Measurements from ENCODE around the gene FRRS1L. TPM values are rescaled to one million over a fixed set of nuclear protein-coding genes. Genes with fewer than 3 reads are reported as not detected.
"Not testable (repeated sequence)": the region's sequence is repeated elsewhere in the genome, so short reads cannot be mapped to it uniquely, and the experiment has no call there.

FRRS1L gene
- polyA plus RNA-seq, 3 donors: 0.04 to 0.18 TPM; not detected in 1

- WGBS, 3 donors: 67 to 76% (median 76%) methylated on average over 5 of the region's 5 CpGs
- no peak overlapping the region for H3K27ac ChIP-seq (ENCODE audit: low read depth, low read length)
Measured at GRCh38 chr9:109143881-109144562, 23.0 kb downstream of the FRRS1L start.

DNA sequence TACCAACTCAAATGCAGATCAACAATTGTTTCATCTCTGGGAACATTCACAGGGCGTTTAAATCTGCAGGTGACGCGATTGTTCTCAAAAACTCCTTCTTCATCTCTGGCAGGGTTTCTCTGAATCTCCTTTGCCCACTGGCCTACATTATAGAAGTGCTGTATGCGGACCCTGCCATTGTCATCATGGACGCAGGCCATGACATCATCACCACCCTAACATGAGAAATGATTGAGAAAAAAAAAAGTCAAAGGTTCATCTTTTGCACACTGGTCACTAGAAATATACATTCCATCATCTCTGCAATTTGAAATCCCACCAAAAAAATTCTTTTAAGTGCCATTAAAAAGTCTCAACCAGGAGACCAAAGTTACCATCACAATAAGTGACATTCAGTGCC is 25.7 kb downstream of the FRRS1L start:
- 92 to 96% (median 95%) methylated on average over 5 of the region's 5 CpGs for WGBS, 3 donors
- H3K27ac ChIP-seq (ENCODE audit: low read depth, low read length): no peak overlapping the region

DNA sequence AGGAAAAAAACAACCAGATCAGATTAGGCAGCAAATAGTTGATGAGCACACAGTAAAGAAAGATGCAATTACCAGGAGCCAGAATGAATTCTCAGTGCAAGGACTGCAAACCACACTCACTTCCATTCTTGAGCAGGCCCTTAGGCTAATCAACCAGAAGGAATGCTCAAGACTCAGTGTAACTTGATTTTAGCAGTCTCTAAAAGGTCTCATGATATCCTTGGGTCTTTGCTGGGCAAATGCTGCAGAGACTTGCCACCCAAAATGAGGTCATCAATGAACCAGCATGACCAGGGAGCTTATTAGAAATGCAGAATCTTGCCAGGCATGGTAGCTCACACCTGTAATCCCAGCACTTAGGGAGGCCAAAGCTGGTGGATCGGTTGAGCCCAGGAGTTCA is 27.2 kb downstream of the FRRS1L start:
- WGBS, 3 donors: 50 to 100% (median 100%) methylated on average over 1 of the region's 1 CpG
- no peak overlapping the region for H3K27ac ChIP-seq (ENCODE audit: low read depth, low read length)

DNA sequence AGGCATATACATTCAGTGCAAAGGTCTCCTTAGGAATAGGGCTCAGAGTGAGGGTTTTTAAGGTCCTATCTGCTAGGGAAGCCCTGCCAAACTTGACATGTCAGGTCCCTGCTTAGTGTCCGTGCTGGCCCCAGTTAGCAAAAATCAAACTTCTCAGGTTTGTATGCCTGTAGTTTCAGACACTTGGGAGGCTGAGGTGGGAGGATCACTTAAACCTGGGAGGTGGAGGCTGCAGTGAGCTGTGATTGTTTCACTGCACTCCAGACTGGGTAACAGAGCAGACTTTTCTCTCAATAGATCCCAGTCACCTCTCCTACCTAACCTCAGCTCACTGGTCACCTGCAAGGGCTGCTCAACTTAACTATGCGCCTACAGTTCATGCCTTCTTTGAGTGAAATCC is 28.6 kb downstream of the FRRS1L start:
- H3K27ac ChIP-seq (ENCODE audit: low read depth, low read length): no peak overlapping the region
- WGBS, 3 donors: 86 to 94% (median 93%) methylated on average over 2 of the region's 2 CpGs

DNA sequence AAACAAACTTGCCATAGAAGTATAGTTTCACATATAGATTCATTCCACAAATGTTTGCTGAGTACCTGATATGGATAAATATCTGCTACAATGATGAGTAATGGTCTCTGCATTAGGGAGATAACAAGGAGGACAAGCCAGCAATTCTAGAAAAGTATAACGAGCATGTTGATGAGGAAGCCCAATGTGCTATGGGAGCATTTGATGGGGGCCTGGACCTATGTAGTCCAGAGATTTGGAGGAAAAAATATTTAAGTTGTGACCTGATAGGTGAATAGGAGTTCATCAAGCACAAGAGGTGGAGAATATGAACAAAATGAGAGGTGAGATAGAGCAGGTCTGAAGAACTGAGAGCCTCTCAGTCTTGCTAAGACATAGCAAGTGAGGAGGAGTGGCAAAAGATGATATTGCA is 32.9 kb downstream of the FRRS1L start:
- 85 to 91% (median 88%) methylated on average over 1 of the region's 1 CpG for WGBS, 3 donors
- H3K27ac ChIP-seq (ENCODE audit: low read depth, low read length): no peak overlapping the region

- 91 to 98% (median 91%) methylated on average over 2 of the region's 2 CpGs for WGBS, 3 donors
- H3K27ac ChIP-seq (ENCODE audit: low read depth, low read length): no peak overlapping the region
Measured at GRCh38 chr9:109133533-109133932, 33.5 kb downstream of the FRRS1L start.

GRCh38 chr9:109132567-109133021 is 34.5 kb downstream of the FRRS1L start:
- WGBS, 3 donors: 34 to 71% (median 37%) methylated on average over 2 of the region's 2 CpGs
- H3K27ac ChIP-seq (ENCODE audit: low read depth, low read length): no peak overlapping the region

DNA sequence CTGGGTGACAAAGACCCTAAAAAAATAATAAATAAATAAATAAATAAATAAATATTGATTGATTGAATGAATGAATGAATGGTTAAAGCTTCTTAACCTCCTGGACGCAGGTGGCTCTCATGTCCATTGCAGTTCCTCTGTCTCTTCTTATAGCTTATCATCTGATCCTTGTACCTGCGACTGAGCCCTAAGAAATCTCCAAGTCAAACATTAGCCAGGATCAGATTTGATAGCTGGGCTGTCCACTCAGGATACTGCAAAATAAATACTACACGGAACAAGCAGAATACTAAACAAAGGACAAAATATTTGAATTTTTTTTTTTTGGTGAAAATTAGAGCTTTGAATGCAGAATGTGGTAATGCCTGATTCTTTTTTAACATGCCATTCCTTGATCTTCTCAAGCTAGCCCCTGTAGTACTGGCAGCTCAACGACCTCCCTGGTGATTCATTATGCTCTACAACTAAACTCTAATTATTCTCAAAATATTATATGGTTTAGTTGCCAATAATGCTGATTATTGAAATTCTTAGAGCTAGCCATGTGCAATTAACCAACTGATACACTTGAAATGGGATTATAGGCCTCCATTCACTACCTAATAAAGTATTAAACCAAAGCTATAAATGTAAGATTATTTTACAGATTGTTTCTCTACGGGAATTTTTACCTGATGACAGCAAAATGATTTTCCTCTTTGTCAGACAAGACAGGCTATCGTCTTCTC is 37.4 kb downstream of the FRRS1L start:
- WGBS, 3 donors: 52 to 90% (median 88%) methylated on average over 6 of the region's 6 CpGs
- H3K27ac ChIP-seq (ENCODE audit: low read depth, low read length): no peak overlapping the region

GRCh38 chr9:109126671-109127070 is 40.4 kb downstream of the FRRS1L start:
- H3K27ac ChIP-seq (ENCODE audit: low read depth, low read length): not testable (repeated sequence)
- WGBS, 3 donors: 71 to 87% (median 85%) methylated on average over 4 of the region's 4 CpGs

DNA sequence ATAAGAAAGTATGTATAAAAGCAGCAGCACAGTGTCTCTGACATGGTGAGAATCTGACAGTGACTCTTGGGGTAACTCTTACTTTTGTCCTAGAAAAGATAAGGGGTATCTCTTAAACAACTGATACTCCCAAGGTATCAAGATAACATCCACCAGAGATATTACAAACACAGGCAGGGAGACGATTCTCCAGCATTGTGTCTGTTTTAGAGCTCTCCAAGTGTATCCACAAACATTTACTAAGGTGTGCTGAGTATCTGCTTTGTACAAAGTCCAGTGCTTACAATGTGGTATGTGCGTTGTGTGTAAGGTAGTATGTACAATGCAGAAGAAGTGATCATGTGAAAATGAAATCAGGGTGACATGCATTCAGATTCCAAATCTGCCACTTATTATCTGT is 42.9 kb downstream of the FRRS1L start:
- 47 to 78% (median 69%) methylated on average over 2 of the region's 2 CpGs for WGBS, 3 donors
- H3K27ac ChIP-seq (ENCODE audit: low read depth, low read length): no peak overlapping the region

- 59 to 80% (median 74%) methylated on average over 12 of the region's 12 CpGs for WGBS, 3 donors
- H3K27ac ChIP-seq (ENCODE audit: low read depth, low read length): no peak overlapping the region
Measured at GRCh38 chr9:109122726-109123621, 44.1 kb downstream of the FRRS1L start.

GRCh38 chr9:109121232-109121796 is 45.7 kb downstream of the FRRS1L start:
- 74 to 81% (median 80%) methylated on average over 11 of the region's 11 CpGs for WGBS, 3 donors
- no peak overlapping the region for H3K27ac ChIP-seq (ENCODE audit: low read depth, low read length)

GRCh38 chr9:109120204-109120789 is 46.8 kb downstream of the FRRS1L start:
- WGBS, 3 donors: 33 to 35% (median 33%) methylated on average over 13 of the region's 13 CpGs
- H3K27ac ChIP-seq (ENCODE audit: low read depth, low read length): no peak overlapping the region

- 0 to 1% (median 0%) methylated on average over 78 to 88 of the region's 88 CpGs for WGBS, 3 donors
- H3K27ac ChIP-seq (ENCODE audit: low read depth, low read length): peak within 1 kb of the TSS; percentile 49
Measured at GRCh38 chr9:109119439-109120203, 47.4 kb downstream of the FRRS1L start, which contains the start of gene TMEM245. Gene TMEM245 (minus strand): TSS chr9:109119947. CDS start chr9:109119913, 34 bp downstream.

- H3K27ac ChIP-seq (ENCODE audit: low read depth, low read length): no peak overlapping the region
- 0 to 1% (median 1%) methylated on average over 29 of the region's 29 CpGs for WGBS, 3 donors
Measured at GRCh38 chr9:109118808-109119438, 48.1 kb downstream of the FRRS1L start.

GRCh38 chr9:109117856-109118807 is 48.9 kb downstream of the FRRS1L start:
- H3K27ac ChIP-seq (ENCODE audit: low read depth, low read length): no peak overlapping the region
- 21 to 45% (median 38%) methylated on average over 14 of the region's 14 CpGs for WGBS, 3 donors
